DLD1 (cell line): ENCODE results near the gene SLC39A11.

Experiments
- in situ Hi-C: cut with HindIII; loops from 2 replicates; pipeline ENCODE4 v1.10.0; 2017; ENCODE audit warnings: low sequenced_read_pairs

SLC39A11 gene

GRCh38 chr17:72707881-72708280, 384.6 kb downstream of the SLC39A11 start:
- in situ Hi-C loops = no loop called here

DNA sequence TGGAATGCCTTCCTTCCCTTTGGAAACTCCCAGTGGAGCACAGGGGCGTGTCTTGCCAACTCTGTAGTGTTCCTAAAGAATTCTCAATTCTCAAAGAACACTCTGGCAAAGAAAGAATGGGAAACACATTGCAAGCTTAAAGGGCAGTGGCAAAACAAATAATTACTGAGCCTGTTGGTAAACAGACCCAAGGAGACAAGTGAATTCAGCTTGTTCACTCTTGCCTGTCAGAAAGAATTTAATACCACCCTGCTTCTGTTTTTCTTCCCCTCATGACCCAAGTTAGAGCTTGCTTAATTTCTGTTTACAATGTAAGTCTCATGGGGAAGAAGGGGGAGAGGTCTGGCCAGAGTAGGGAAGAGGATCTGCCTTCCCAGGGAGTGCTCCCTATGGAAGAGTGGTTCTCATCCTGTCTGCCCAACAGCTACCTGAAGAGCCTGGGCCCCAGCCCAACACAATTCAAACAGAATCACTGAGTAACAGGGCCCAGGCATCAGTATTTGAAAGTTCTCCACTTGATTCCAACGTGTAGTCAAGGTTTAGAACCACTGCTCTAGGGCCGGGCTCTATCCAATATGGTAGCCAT, 386.0 kb downstream of the SLC39A11 start:
- in situ Hi-C loops = no loop called here

DNA sequence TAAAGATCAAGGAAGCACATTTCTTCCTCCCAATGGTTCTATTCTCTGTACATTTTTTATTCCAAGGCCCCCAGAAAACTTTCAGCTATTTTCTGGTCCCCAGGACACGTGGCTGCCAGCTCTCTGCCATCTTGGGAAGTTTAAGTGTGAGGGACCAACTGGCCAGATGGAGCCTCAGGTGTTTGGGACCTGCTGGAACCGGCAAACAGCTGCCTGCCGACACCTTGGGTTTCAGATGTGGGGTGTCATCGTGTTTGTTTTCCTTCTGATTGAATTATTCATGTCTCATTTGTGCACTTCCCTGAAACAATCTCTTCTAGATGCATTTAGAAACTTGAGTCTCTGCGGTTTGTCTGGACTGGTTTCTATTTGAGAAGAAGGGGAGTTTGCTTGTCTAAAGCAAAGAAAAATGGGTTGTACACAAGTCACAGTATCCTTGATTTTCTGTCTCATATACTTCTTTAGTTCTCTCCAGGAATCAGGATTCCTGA, 386.5 kb downstream of the SLC39A11 start:
- in situ Hi-C loops = no loop called here

GRCh38 chr17:72702998-72703397, 389.5 kb downstream of the SLC39A11 start:
- in situ Hi-C loops = no loop called here

DNA sequence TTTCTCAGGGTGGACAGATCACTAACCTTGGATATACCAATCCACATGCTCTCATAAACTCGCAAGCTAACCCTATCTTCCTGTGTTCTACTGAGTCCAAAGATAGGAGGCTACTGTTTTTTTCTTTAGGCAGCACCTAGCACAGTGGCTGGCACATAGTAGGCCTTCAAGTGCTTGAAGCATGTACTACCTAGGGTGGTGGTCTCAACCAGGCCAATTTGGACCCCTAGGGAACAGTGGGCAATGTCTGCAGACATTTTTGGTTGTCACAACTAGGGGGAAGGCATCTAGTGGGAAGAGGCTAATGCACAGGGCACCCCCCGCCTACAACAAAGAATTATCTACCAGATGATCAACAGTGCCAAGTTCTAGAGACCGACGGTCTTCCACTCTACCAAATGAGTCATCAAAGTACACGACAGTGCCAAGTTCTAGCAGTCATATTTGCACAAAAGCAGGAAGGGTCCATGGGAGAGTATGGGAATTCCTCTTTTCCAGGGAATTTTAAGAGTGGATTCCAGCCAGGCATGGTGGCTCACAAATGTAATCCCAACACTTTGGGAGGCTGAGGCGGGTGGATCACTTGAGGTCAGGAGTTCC, 390.3 kb downstream of the SLC39A11 start:
- in situ Hi-C loops = no loop called here

GRCh38 chr17:72700226-72700625, 392.3 kb downstream of the SLC39A11 start:
- in situ Hi-C loops = no loop called here

DNA sequence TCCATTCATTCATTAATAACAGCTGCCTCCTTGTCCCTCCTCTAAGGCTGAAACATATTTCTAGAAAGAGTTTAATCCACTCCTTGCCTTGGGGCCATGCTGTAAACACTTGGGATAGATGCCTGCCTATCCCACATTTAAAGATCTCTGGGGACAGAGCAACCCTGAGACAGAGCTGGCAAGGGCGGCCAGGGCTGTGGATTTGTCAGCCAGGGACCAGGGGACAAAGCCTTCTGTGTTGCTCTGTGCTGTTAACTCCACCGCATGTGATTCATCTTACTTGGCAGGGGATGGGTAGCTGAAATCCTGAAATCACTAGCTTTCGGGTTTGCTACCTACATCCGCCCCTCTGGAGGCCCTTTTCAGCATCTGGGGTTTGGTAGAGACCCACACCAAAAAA, 392.9 kb downstream of the SLC39A11 start:
- in situ Hi-C loops = no loop called here

DNA sequence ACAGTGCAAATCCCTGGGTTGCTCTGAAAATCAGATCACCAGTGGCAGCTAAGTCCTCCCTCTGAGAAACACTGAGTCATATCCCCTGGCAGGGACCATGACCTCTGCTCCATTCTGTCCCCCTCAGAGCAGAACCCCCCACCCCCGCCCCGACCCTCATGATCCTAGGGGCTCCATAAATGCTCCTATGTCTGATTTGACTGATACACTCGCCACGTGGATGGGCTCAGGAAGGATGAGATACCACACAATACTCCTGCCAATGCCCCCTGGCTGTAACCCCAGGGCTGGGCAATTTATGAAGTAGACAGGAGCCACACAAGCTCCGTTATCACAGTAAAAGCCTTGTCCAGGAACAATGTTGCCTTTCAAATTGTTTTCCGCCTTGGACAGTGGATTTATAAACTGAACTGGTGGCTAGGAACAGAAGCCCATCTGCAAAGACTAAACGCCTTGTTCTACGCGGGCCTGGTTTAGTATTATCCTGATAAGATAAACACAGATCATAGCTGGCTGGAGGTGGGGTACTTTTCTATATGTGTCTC, 394.8 kb downstream of the SLC39A11 start:
- in situ Hi-C loops = no loop called here

DNA sequence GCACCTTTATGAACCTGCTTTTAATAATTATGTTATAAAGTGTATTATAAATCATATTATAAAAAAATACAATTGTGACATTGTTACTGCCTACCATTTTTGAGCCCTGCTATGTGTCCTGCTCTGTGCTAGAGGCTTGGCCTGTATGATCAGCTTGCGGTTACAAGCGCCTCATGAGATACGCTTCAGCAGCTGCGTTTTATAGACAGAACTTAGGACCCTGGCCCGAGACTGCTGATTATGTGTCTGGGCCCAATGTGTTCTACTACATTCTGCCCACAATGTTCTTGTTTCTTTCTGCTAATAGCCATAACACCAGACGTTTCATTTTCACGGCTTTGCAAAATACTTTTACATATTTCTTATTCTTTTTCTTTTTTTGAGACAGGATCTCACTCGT, 395.8 kb downstream of the SLC39A11 start:
- in situ Hi-C loops = no loop called here

DNA sequence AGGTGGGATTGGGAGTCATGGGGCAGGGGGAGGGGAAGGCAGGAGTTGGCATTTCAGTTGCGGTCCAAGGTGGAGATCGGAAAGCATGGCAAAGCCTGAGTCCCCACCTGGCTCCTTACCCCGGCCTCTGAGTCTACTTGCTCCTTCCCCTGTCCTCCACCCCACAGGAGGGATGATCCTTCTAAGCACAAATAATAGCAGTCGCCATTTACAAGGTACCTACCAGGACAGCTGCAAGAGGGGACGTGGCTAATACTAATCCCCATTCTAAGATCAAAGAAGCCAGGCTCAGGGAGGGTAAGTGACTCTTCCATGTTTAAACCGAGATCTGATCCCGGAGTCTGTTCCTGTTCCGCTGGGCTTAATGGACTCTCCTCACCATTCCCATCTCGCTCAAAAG, 396.3 kb downstream of the SLC39A11 start:
- in situ Hi-C loops = no loop called here

DNA sequence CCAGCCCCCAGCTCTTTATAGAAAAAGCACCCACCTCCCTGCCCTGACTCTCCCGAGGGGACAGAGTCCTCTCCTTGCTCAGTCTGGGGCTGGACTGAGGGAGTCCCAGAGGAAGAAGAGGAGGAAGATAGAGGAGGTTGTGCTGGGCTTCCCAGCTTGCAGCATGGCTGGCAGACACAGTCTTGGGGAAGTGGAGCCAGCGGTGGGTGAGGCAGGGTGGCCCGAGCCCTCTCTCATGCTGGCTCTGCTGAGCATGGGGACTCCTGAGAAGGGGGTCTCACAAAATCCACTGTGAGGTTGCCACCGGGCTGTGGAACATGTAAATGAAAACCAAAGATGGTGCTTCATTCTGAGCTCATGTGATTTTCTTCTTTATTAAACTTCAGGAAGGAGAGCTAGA, 398.5 kb downstream of the SLC39A11 start:
- in situ Hi-C loops = no loop called here

GRCh38 chr17:72693151-72693878, 399.2 kb downstream of the SLC39A11 start:
- in situ Hi-C loops = no loop called here

DNA sequence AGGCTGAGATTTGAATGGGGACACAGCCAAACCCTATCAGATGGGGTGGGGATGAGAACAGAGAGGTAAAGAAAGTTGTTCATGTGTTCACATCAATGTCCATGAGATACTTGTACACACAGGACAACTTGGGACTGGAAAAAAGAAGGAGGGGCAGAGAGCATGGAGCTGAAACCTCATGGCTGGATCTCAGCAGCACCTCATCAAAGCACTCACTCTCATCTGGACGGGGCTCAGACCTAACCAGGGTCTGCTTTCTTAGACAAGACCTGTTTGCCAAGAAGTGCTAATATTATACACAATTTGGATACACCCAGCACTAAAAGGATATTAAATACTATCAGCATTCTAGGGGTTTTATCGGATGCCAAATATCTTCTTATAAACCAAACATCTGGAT, 399.8 kb downstream of the SLC39A11 start:
- in situ Hi-C loops = no loop called here

GRCh38 chr17:72691586-72691985, 400.9 kb downstream of the SLC39A11 start:
- in situ Hi-C loops = no loop called here

DNA sequence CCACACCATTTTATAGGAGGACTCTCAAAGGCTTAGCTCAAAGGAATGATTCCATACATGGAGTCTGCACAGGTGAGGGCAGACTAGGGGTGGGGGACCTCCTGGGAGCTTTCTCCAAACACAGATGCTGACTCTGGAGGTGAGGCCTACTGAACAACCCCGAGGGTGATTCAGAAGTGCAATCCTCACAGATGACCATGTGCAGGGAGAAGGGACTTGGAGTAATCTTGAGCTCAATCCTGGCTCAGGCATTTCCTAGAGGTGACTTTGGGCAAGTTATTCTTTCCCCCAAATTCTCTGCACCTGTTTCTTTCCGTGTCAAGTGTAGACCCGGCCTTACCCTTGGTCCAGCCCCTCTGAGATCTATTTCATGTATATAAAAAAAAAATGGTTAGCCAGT, 401.5 kb downstream of the SLC39A11 start:
- in situ Hi-C loops = no loop called here

DNA sequence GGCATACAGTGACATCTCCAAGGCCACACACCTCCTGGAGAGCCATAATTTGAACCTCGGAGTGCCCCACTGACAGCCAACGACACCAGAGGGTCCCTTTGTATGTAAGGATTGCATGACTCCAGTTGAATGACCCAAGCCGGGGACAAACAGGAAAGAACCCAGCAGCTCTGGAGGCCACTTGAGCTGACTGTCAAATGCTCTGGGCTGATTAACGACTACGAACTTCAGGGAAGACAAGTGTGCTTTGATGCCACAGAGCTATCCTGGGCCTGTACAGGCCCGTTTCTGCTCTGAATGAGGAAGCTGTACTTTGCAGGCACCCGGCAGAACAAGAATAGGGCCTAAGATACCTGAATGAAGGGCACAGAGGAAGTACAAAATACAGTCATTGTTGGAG, 404.6 kb downstream of the SLC39A11 start:
- in situ Hi-C loops = no loop called here

- in situ Hi-C loops = no loop called here
These were observed 408.0 kb downstream of the SLC39A11 start for GRCh38 chr17:72684405-72685020.

DNA sequence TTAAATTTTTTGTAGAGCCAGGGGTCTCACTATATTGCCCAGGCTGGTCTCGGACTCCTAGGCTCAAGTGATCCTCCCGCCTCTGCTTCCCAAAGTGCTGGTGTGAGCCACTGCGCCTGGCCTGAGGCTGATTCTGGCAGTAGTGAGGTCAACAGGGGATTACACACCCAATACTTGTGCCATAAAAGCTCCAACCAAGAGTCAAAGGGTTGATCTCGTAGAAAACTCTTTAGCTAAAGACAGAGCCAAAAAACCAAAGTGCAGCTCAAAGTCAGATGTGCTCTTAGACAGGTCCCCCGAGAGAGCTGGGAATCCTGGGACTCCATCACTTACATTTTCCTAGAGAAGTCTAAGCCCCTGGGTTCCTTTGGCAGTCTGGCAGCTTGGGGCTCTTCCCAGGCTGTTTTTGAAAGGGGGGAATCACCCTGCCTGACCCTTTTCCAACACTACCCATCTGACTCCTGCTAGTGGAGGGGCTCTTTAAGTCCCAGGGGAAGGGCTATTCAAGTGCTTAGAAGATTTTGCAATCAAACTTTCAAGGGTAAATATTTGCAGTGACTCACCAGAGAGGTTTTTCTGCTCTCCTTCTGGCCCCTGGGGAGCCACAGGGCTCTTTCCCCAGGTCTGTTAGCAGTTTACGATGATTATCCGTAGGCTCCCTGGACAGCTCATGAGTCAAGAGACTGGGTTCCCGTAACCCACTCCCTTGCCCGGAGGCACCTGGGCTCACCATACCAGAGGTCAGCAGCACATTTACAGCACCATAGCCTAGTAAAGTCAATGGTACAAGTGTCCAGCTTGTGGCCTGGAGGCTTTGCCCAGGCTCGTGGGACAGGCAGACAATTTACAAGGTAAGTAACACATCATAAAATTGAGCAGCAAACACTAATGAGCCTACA, 408.7 kb downstream of the SLC39A11 start:
- in situ Hi-C loops = no loop called here

- in situ Hi-C loops = no loop called here
These were observed 409.9 kb downstream of the SLC39A11 start for GRCh38 chr17:72682605-72683004.

- in situ Hi-C loops = no loop called here
These were observed 410.6 kb downstream of the SLC39A11 start for GRCh38 chr17:72681844-72682243.
